Endometrial microvascular endothelial cells (primary cell): ENCODE results near the gene SSH3. TPM values are rescaled to one million over a fixed set of nuclear protein-coding genes. Genes with fewer than 3 reads are reported as not detected.

Experiments used
- in situ Hi-C: cut with HindIII; loops from 2 replicates; pipeline ENCODE4 v1.10.0; 2017; ENCODE audit warnings: low sequenced_read_pairs, low pct_unique_long_range_greater_than_20kb; ENCODE audit errors: inconsistent ontology term
- total RNA-seq: library from RNA; depleted of rRNA; stranded (reverse); fragments of >200 nt; gene quantifications from one replicate; pipeline ENCODE4 v1.2.3, GENCODE V29; 2015; ENCODE audit errors: inconsistent ontology term

The SSH3 gene
- total RNA-seq, 1 donor from 2014 or later, result 10.1 TPM

DNA sequence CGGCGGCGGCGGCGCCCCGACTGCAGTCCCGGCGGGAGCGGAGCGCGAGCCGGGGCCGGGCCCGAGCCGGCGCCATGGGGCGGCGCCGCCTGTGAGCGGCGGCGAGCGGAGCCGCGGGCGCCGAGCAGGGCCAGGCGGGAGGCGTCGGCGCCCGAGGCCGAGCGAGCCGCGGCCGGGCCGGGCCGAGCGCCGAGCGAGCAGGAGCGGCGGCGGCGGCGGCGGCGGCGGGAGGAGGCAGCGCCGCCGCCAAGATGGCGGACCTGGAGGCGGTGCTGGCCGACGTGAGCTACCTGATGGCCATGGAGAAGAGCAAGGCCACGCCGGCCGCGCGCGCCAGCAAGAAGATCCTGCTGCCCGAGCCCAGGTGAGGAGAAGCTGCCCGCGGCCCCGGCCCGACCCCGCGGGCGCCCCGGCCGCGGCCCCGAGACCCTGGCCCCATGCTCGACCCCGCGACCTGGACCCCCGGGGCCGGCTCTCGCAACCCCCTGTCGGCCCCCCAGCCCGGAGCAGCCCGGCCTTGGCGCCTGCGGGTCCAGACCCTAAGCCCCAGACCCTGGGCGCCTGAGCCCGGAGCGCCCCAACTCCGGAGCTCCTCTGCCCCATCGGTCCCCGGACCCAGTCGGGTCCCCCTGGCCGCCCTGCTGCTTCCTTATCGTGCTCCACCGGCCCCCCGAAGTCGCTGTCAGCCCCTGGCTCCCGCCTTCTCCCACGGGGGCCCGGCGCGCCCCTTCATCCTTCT, 36.7 kb upstream of the SSH3 start, which contains the start of gene GRK2:
GRK2 (plus strand) TSS at position 25 of the 739 bp plus-strand sequence; CDS start at position 252, 227 bp downstream.
- in situ Hi-C loops, result no loop called here

GRCh38 chr11:67267188-67268080, 35.9 kb upstream of the SSH3 start:
- in situ Hi-C loops, result no loop called here

DNA sequence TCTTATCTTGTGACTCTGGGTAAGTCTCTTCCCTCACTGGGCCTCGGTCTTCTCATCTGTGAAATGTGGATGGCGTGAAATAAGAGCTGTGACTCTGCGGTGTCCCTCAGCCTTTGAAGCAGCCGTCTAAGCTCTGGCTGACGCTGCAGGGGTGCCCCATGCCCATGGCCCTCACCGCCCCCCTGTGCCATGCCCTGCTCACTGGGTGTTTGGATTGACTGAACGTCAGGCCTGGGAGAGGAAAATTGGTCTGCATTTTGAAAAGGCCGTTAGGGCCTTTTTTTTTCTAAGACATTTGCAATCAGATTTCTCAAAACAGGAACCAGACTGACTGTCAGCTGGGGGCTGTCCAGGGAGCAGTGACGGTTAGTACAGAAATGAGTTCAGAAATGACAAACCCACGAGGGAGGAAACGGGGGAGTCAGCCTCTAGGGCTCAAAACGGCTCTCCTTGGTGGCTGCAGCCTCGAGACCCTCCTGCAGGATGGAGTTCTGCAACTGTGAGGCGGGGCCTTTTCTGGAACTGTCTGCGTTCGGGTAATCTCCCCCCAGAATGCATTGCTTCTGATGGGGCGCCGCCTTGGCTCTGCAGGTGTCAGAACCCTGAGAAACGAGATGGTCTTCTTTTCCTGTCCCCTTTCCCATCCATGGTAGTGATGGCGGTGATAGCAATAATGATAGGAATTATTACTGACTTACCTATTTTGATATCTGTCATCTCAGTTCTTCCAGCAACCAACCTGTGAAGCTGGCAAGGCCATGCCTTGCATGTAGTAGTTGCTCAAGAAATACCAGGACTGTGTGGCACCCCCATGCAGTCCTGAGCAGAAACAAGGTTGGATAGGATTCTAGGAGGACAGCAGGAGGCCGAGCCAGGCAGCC, 35.0 kb upstream of the SSH3 start:
- in situ Hi-C loops, result no loop called here

DNA sequence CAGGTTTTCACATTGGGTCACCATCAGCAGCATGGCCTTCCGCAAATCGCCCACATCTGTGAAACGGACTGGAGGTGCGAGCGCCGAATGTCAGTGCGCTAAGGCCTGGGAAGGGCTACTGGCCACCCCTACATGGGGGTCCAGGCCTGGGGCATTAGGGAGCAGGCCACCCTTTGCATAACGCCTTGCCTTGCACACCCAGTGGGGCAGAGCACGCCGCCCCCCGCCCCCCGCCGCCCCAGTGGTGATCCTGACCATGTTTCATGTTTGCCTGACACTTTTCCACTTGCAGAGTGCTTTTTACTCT, 34.4 kb upstream of the SSH3 start:
- in situ Hi-C loops, result no loop called here

GRCh38 chr11:67269401-67270255, 33.7 kb upstream of the SSH3 start:
- in situ Hi-C loops, result no loop called here

DNA sequence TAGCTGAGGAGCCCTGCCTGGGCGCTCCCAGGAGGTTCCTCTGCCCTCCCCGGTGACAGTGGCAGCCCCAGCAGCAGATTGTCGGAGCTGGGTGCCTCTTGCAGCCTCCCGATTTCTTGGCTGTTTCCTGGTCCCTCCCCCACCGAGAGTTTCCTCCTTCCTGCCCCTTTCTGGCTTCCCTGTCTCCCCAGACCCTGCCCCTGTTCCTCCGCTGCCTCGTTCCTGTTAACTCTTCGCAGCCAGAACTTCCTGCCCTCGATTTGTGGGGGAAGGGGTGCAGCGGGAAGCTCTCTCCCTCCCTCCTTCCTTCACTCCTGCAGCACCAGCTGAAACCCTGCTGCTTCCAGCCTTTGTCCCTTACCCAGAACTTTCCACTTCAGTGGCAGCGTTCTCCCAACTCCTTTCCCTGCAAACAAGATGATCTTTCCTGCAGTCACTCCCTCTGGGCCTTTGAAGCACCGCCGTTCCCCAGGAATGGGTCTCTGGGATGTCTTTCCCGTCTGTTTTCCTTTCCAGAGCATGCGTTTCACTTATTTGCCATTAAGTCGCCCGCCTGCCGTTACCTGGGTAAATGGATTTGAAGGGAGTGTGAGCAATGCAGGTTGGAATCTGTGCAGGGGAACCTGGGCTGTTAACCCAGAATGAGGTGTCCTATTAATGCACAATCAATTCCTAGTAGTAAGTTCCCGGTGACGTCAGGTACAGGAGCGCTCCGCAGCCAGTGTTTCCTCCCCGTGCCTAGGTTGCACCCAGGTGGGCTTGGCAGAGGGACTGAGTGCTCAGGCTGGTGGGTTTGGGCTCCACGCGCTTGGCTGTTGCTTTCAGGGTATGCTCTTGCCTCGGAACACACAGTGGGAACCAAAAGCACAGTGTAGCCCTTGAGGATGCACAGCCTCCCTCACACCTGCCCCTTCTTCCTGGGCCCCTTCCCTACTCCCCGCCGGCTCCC, 32.8 kb upstream of the SSH3 start:
- in situ Hi-C loops, result no loop called here

DNA sequence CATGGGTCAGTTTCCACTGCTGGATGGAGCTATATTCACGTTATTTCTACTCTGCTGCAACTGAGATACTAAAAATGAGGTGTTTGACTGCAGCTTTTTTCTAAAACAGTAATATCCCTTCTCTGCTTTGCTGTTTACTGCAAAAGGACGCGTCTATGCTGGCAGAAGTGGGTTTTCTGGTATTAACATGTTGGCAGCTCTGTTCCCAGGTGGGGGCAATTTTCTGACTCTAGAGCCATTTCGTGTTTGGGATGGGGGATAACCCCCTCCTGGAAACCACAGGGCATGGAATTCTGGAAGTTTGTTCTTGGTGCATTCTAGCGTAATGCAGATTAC, 32.2 kb upstream of the SSH3 start:
- in situ Hi-C loops, result no loop called here

- in situ Hi-C loops, result no loop called here
Measured at GRCh38 chr11:67271541-67272284, 31.6 kb upstream of the SSH3 start.

DNA sequence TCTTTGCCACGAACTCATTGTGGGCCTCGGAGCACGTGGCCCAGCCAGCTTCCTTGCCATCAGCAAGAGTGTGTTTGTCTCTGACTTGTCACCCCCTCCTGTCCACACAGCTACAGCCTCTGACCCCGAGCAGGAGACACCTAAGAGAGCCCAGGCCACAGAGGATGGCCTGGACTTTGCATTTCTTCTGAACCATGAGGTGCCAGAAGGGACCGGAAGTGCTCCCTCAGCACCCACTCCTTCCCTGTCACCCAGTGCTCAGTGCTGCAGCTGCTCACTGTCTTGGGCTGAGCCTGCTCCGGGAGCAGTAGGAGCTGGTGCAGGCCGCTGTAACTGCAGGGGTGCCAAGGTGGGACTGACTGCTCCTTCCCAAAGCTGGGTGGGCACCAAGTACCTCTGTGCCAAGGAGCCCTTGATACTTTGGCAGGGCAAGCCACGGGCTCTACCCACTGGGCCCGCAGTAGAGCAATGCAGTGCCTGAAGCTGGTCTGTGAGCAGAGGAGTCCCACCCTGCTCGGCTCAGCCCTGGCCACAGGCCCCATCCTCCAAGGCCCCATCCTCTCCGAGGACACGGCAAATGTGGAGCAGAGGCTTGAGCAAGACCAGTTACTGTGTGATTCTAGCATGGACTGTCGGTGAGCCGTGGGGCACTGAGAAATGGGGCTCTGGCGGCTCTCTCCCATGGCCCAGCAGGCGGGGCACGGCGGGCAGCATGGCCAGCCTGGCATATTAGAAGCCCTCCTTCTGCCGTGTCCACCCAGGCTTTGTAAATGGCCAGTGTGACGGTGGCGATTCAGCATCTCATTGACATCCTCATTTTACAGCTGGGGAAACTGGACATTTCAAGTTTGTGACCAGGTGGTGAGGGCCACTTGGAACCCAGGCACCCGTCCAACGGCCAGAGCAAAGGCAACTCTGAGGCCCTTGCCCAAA, 30.7 kb upstream of the SSH3 start:
- in situ Hi-C loops, result no loop called here

DNA sequence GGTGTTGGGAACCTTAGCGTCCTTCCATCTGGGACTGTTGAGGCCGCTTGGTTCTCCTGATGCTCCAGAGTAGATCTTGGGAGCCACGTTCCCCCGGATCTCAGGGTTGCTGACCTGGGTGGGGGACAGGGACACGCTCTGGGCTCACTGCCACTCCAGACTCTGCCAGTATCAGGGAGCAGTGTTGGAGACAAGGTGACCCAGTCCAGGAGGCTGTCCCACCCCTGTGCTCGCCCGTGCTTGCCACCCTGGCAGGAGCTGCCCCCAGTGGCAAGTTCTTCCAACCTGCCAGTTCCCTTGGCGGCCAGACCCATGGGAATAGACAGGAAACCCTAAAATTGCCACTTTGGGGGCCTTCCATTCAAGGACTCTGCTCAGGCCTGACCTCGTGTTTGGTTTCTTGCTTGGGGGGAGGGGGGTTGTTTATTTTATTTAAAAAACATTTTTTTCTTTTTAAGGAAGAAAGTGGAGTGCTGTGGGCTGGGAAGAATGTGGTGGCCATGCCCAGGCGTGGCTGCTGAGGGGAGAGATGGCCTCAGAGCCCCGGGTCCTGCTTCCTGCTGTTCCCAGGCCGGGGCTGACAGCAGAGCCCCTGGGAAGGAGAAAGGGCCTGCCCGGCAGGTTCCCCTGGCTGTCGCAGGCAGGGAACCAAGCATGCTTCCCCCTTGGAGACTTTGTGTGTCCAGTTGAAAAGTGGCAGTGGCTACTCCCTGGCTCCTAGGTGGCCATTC, 29.9 kb upstream of the SSH3 start:
- in situ Hi-C loops, result no loop called here

- in situ Hi-C loops, result no loop called here
Measured at GRCh38 chr11:67274768-67275605, 28.3 kb upstream of the SSH3 start.

GRCh38 chr11:67275606-67276409, 27.5 kb upstream of the SSH3 start:
- in situ Hi-C loops, result no loop called here

GRCh38 chr11:67276781-67277230, 26.5 kb upstream of the SSH3 start:
- in situ Hi-C loops, result no loop called here
